ENCODE results near the gene PCDHGA2.
"Not testable (repeated sequence)": the region's sequence is repeated elsewhere in the genome, so short reads cannot be mapped to it uniquely, and the experiment has no call there.

Gene PCDHGA2
- 0 to 0.39 (median 0.13) reads per million in 9 experiments for total RNA-seq

GRCh38 chr5:141338538-141339306, at the start of gene PCDHGA2:
Gene PCDHGA2, plus strand, starts transcription at chr5:141338760.
- no peaks in the 10 kb centered on the region for H3K4me1 Mint-ChIP-seq (ENCODE audit: low read depth in 2 of 2)
- DNase-seq: no peak
- no peak for ATAC-seq (replicated peaks)
- peaks cover 14 to 15% of the 10 kb centered on the region in 2 donors for H3K9me3 Mint-ChIP-seq
- H3K27ac Mint-ChIP-seq: no peak within 1 kb of the TSS
- peaks cover 74 to 99% of the 10 kb centered on the region in 2 donors for H3K27me3 Mint-ChIP-seq
- no peaks in the 10 kb centered on the region for H3K36me3 Mint-ChIP-seq (ENCODE audit: insufficient read depth)
- no peak within 1 kb of the TSS for H3K4me3 Mint-ChIP-seq

- Mint-ChIP-seq H3K27me3 (no peaks in the 10 kb centered on the region), H3K4me1 (ENCODE audit: low read depth in 2 of 2) (peaks cover 0 to 16% of the 10 kb centered on the region in 2 donors), H3K27ac (no peak overlapping the region), H3K4me3 (no peak overlapping the region), H3K36me3 (ENCODE audit: insufficient read depth) (no peaks in the 10 kb centered on the region), H3K9me3 (peaks cover 11 to 13% of the 10 kb centered on the region in 2 donors)
- DNase-seq (no peak), ATAC-seq (replicated peaks) (no peak)
Observed at GRCh38 chr5:141298376-141298775, 40.2 kb upstream of the PCDHGA2 start.

GRCh38 chr5:141303756-141304155, 34.8 kb upstream of the PCDHGA2 start, which contains the start of gene SLC25A2:
Gene SLC25A2, minus strand, starts transcription at chr5:141304049. Its CDS starts 184 bp downstream, at chr5:141303865.
- H3K4me3 Mint-ChIP-seq: no peak within 1 kb of the TSS
- peaks cover 4 to 6% of the 10 kb centered on the region in 2 donors for H3K9me3 Mint-ChIP-seq
- no peak for ATAC-seq (replicated peaks)
- H3K27ac Mint-ChIP-seq: no peak within 1 kb of the TSS
- no peaks in the 10 kb centered on the region for H3K27me3 Mint-ChIP-seq
- H3K4me1 Mint-ChIP-seq (ENCODE audit: low read depth in 2 of 2): peaks cover 0 to 2% of the 10 kb centered on the region in 2 donors
- DNase-seq: no peak
- H3K36me3 Mint-ChIP-seq (ENCODE audit: insufficient read depth): no peaks in the 10 kb centered on the region

GRCh38 chr5:141306630-141307029, 31.9 kb upstream of the PCDHGA2 start:
- DNase-seq (no peak), ATAC-seq (replicated peaks) (no peak)
- H3K4me1 Mint-ChIP-seq (ENCODE audit: low read depth in 2 of 2): peaks cover 0 to 2% of the 10 kb centered on the region in 2 donors
- H3K4me3 Mint-ChIP-seq: no peak overlapping the region
- peaks cover 3 to 6% of the 10 kb centered on the region in 2 donors for H3K9me3 Mint-ChIP-seq
- no peaks in the 10 kb centered on the region for H3K36me3 Mint-ChIP-seq (ENCODE audit: insufficient read depth)
- H3K27me3 Mint-ChIP-seq: no peaks in the 10 kb centered on the region
- H3K27ac Mint-ChIP-seq: no peak overlapping the region

- DNase-seq: no peak
- Mint-ChIP-seq H3K27ac (no peak overlapping the region), H3K27me3 (no peaks in the 10 kb centered on the region), H3K36me3 (ENCODE audit: insufficient read depth) (peaks cover 22% of the 10 kb centered on the region), H3K9me3 (peaks cover 11 to 39% of the 10 kb centered on the region in 2 donors), H3K4me1 (ENCODE audit: low read depth in 2 of 2) (peaks cover 4 to 11% of the 10 kb centered on the region in 2 donors), H3K4me3 (no peak overlapping the region)
- ATAC-seq (replicated peaks): no peak
Observed at GRCh38 chr5:141313711-141314110, 24.8 kb upstream of the PCDHGA2 start.

- not testable (repeated sequence) for DNase-seq; H3K27ac Mint-ChIP-seq; H3K27me3 Mint-ChIP-seq; ATAC-seq (replicated peaks); H3K4me3 Mint-ChIP-seq
- Mint-ChIP-seq H3K36me3 (ENCODE audit: insufficient read depth) (peaks cover 48% of the 10 kb centered on the region), H3K9me3 (peaks cover 15 to 45% of the 10 kb centered on the region in 2 donors), H3K4me1 (ENCODE audit: low read depth in 2 of 2) (peaks cover 15 to 32% of the 10 kb centered on the region in 2 donors)
Observed at GRCh38 chr5:141316963-141317362, 21.6 kb upstream of the PCDHGA2 start.

GRCh38 chr5:141319202-141319601, 19.4 kb upstream of the PCDHGA2 start:
- Mint-ChIP-seq H3K4me3 (peak overlapping the region; percentile 97 to 99), H3K27me3 (no peaks in the 10 kb centered on the region), H3K27ac (no peak overlapping the region), H3K36me3 (ENCODE audit: insufficient read depth) (peaks cover 48% of the 10 kb centered on the region), H3K9me3 (peaks cover 15 to 37% of the 10 kb centered on the region in 2 donors), H3K4me1 (ENCODE audit: low read depth in 2 of 2) (peaks cover 15 to 32% of the 10 kb centered on the region in 2 donors)
- no peak for ATAC-seq (replicated peaks)
- DNase-seq: no peak

GRCh38 chr5:141319699-141320098, 18.9 kb upstream of the PCDHGA2 start:
- DNase-seq (no peak), ATAC-seq (replicated peaks) (no peak)
- peak overlapping the region; percentile 100 for H3K27ac Mint-ChIP-seq
- H3K9me3 Mint-ChIP-seq: peaks cover 16 to 32% of the 10 kb centered on the region in 2 donors
- H3K27me3 Mint-ChIP-seq: peaks cover 0 to 2% of the 10 kb centered on the region in 2 donors
- peaks cover 48% of the 10 kb centered on the region for H3K36me3 Mint-ChIP-seq (ENCODE audit: insufficient read depth)
- peak overlapping the region; percentile 97 to 99 for H3K4me3 Mint-ChIP-seq
- H3K4me1 Mint-ChIP-seq (ENCODE audit: low read depth in 2 of 2): peaks cover 15 to 32% of the 10 kb centered on the region in 2 donors

- peak within 1 kb of the TSS; percentile 100 for H3K27ac Mint-ChIP-seq
- peak within 1 kb of the TSS; percentile 97 to 99 for H3K4me3 Mint-ChIP-seq
- H3K4me1 Mint-ChIP-seq (ENCODE audit: low read depth in 2 of 2): peaks cover 15 to 30% of the 10 kb centered on the region in 2 donors
- peak; percentile 89 for ATAC-seq (replicated peaks)
- DNase-seq: peak; percentile 89 to 93 (median 91)
- H3K27me3 Mint-ChIP-seq: peaks cover 0 to 5% of the 10 kb centered on the region in 2 donors
- H3K36me3 Mint-ChIP-seq (ENCODE audit: insufficient read depth): peaks cover 48% of the 10 kb centered on the region
- peaks cover 13 to 24% of the 10 kb centered on the region in 2 donors for H3K9me3 Mint-ChIP-seq
Observed at GRCh38 chr5:141320225-141321169, 18.1 kb upstream of the PCDHGA2 start, which contains the start of gene TAF7. Gene TAF7, minus strand, starts transcription at chr5:141320784. Its CDS starts 740 bp downstream, at chr5:141320044.

- Mint-ChIP-seq H3K9me3 (peaks cover 11 to 19% of the 10 kb centered on the region in 2 donors), H3K4me1 (ENCODE audit: low read depth in 2 of 2) (peaks cover 21 to 33% of the 10 kb centered on the region in 2 donors), H3K36me3 (ENCODE audit: insufficient read depth) (peaks cover 37% of the 10 kb centered on the region), H3K27ac (peak overlapping the region in 1 of 2 donors; percentile 100), H3K27me3 (peaks cover 7 to 15% of the 10 kb centered on the region in 2 donors), H3K4me3 (peak overlapping the region in 1 of 2 donors; percentile 97)
- ATAC-seq (replicated peaks) (no peak), DNase-seq (no peak)
Observed at GRCh38 chr5:141322261-141322660, 16.3 kb upstream of the PCDHGA2 start.

- DNase-seq: peak; percentile 57 to 68 (median 62)
- peak overlapping the region; percentile 83 to 90 for H3K4me3 Mint-ChIP-seq
- peak overlapping the region; percentile 88 to 93 for H3K27ac Mint-ChIP-seq
- H3K9me3 Mint-ChIP-seq: peaks cover 0 to 1% of the 10 kb centered on the region in 2 donors
- peaks cover 3% of the 10 kb centered on the region for H3K36me3 Mint-ChIP-seq (ENCODE audit: insufficient read depth)
- peaks cover 29 to 48% of the 10 kb centered on the region in 2 donors for H3K27me3 Mint-ChIP-seq
- peaks cover 6% of the 10 kb centered on the region in 2 donors for H3K4me1 Mint-ChIP-seq (ENCODE audit: low read depth in 2 of 2)
- ATAC-seq (replicated peaks): peak; percentile 93
Observed at GRCh38 chr5:141326088-141326854, 12.3 kb upstream of the PCDHGA2 start.

- Mint-ChIP-seq H3K27ac (no peak overlapping the region), H3K4me1 (ENCODE audit: low read depth in 2 of 2) (peaks cover 6% of the 10 kb centered on the region in 2 donors), H3K4me3 (no peak overlapping the region), H3K36me3 (ENCODE audit: insufficient read depth) (peaks cover 2% of the 10 kb centered on the region), H3K27me3 (peaks cover 41 to 67% of the 10 kb centered on the region in 2 donors), H3K9me3 (peaks cover 0 to 4% of the 10 kb centered on the region in 2 donors)
- DNase-seq (no peak), ATAC-seq (replicated peaks) (no peak)
Observed at GRCh38 chr5:141328231-141328630, 10.3 kb upstream of the PCDHGA2 start.
